ENCODE results near the gene ARFGAP2. TPM values are rescaled to one million over a fixed set of nuclear protein-coding genes. Genes with fewer than 3 reads are reported as not detected.

ARFGAP2 gene
- total RNA-seq, 1 experiment from 2014 or later: 84.4 TPM

DNA sequence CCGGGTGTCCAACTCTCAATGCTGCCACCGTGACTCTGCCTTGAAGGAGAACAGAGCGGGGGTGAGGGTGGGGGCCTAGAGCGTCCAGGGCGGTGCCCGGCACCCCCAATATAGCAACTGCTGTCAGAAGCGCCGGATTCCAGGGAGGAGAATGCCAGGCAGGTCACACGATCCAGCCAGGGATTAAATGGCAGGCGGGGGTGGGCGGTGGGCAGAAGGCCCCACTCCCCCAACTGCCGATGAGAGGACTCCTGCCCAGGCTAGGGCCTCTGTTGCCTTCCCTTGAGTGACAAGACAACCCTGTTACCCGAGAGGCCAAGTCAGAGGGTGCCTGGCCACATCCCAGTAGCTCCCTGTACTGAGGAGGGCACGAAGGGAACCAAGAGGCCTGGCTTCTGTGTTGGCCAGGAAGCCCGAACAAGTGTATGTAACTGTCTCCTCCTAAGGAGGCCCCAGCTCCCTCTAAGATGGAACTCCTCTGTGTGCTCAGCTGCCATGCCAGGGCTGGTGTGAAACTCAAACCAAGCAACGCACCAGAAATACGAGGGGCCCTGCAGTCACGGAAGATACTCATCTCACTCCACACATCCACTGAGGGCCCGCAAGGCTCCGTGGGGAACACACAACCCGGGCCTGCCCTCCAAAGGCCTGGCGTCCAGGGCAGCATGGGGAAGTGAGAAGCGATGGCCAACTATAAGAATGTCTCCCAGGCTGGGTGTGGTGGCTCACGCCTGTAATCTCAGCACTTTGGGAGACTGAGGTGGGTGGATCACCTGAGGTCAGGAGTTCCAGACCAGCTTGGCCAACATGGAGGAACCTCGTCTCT lies 6.6 kb upstream of the ARFGAP2 start:
- DNase-seq: peak; percentile 43
- Histone ChIP-seq H3K4me3 (ENCODE audit: insufficient read depth, low read depth, low read length) (no peak overlapping the region), H3K36me3 (replicated peaks; ENCODE audit: control insufficient read depth, insufficient read depth, low read length) (peaks cover 13% of the 10 kb centered on the region), H3K27me3 (ENCODE audit: control insufficient read depth, insufficient read depth, low read length) (peaks cover 6% of the 10 kb centered on the region)

DNA sequence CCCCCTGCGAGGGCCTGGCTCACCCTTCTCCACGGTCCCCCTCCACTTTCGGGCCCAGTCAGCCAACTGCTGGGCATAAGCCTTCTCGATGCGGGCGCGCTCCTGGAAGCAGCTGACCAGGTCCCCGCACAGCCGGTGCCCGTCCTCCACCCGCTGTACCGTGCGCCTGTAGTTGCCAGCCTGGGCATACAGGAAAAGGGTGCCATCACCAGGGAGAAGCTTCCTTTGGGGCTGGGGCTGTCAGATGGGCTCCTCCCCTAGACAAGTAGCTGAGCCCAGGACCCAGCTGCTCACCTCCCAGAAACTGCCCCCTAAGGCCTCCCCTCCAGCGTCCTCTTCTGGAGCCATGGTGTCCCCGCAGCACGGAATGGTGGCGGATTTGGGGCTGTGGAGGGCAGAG lies 5.7 kb upstream of the ARFGAP2 start:
- no peak overlapping the region for H3K4me3 ChIP-seq (ENCODE audit: insufficient read depth, low read depth, low read length)
- peaks cover 4% of the 10 kb centered on the region; the same call in 1 of the 2 replicates for H3K27me3 ChIP-seq (ENCODE audit: control insufficient read depth, insufficient read depth, low read length)
- peaks cover 14% of the 10 kb centered on the region for H3K36me3 ChIP-seq (replicated peaks; ENCODE audit: control insufficient read depth, insufficient read depth, low read length)
- DNase-seq: peak; percentile 48

DNA sequence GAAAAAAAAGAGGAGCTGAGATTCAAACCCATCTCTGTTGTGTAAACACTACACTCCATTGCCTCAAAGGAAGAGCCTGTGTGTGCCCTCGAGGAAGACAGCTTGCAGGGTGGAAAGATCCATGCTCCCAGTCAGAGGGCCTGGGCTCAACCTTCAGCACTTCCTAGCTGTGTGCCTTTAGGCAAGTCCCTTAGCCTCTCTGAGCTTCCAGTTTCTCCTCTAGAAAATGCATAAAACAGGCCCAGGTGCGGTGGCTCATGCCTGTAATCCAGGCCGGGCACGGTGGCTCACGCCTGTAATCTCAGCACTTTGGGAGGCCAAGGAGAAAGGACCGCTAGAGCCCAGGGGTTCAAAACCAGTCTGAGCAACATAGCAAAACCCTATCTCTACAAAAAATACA lies 4.6 kb upstream of the ARFGAP2 start:
- peaks cover 14% of the 10 kb centered on the region for H3K36me3 ChIP-seq (replicated peaks; ENCODE audit: control insufficient read depth, insufficient read depth, low read length)
- H3K4me3 ChIP-seq (ENCODE audit: insufficient read depth, low read depth, low read length): no peak overlapping the region
- DNase-seq: no peak
- H3K27me3 ChIP-seq (ENCODE audit: control insufficient read depth, insufficient read depth, low read length): no peaks in the 10 kb centered on the region

DNA sequence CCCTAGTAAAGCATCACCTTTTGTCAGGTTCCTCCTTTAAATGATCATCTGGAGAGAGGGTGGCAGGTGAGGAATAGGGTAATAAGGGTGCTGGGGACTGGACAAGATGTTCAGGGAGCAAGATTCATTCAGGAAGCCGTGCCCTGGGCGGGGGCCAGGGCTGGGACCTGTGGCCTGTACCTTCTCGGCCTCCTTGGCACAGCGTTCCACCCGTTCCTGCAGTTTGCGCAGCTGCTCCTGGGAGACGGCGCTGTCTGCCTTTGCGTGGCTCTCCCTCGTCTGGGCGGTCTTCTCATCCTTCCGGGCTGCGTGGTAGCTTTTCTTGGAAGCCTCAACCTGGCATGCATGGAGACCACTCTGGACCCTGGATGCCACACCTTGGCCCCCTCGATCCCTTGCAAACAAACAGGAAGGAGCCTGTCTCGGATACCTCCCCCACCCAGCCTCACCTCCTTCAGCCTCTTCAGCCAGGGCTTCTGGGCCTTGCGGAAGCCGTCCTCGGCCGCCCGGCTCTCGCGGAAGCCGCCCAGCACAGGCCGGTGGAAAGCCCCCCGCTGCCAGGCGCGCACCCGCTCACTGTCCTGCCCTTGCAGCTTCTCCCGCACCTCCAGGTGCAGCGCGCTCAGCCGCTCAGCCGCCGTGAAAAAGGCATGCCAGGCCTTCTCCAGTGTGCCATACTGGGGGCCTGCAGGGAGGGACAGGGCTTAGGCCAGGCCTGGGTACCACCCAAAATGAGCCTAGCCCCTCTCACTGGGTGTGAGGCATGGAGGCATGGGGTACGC lies 3.5 kb upstream of the ARFGAP2 start:
- DNase-seq: no peak
- H3K27me3 ChIP-seq (ENCODE audit: control insufficient read depth, insufficient read depth, low read length): no peaks in the 10 kb centered on the region
- H3K36me3 ChIP-seq (replicated peaks; ENCODE audit: control insufficient read depth, insufficient read depth, low read length): peaks cover 14% of the 10 kb centered on the region
- H3K4me3 ChIP-seq (ENCODE audit: insufficient read depth, low read depth, low read length): no peak overlapping the region

DNA sequence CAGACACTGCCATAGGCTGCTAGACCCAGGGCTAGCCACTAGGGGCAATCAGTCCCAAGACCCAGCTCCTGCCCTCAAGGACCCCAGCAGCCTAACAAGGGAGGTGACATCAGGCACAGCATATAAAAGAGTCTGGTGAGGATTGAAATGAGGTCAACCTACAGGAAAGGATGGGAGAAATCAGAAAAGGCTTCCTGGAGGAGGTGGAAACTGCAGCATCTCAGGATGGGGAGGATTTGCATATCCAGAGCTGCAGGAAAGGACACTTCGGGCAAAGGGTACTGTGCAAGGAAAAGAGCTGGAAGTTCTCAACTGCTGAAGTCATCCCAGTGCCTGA lies 2.9 kb upstream of the ARFGAP2 start:
- H3K4me3 ChIP-seq (ENCODE audit: insufficient read depth, low read depth, low read length): no peak overlapping the region
- H3K27me3 ChIP-seq (ENCODE audit: control insufficient read depth, insufficient read depth, low read length): no peaks in the 10 kb centered on the region
- DNase-seq: peak; percentile 89
- H3K36me3 ChIP-seq (replicated peaks; ENCODE audit: control insufficient read depth, insufficient read depth, low read length): peaks cover 18% of the 10 kb centered on the region

DNA sequence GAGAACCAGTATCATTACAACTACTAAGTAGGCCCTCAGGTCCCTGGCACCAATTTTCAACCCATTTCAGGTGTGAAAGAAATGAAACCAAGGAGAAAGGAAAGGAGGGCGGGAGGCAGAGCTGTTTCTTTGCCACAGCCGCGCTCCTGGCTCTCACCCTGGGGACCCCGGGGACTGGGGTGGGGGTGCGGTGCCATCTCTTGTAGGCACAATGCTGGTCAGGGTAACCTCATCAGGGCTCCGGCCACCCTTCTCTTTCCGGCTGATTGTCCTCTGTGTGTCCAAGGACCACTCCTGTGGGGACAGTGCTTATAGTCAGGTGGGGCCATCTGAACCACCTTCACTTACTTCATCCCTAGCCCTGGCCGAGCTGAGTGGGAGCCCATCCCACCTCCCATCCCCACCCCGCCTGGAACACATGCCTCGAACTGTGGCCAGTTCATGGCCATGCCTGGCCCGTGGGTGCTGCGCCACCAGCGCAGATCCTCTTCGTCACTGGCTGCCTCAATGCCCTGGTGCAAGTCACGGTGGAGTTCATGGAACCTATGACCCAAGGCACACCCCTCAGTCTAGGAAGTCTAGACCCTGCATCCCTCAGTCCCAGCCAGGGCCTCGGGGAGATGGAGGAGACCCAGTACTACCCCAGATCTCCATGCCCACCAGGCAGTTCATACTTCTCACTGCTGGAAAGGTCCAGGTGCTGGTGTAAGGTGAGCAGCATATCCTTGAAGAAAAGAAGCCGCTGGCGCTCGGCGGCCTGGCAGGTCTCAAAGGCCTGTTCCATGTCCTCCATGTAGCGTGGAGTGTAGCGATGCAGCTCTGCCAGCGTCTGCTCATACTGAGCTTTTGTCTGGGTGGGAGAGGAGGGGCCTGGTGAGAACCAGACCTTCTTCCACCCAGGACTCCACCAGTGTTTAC lies 2.3 kb upstream of the ARFGAP2 start:
- Histone ChIP-seq H3K27me3 (ENCODE audit: control insufficient read depth, insufficient read depth, low read length) (no peaks in the 10 kb centered on the region), H3K4me3 (ENCODE audit: insufficient read depth, low read depth, low read length) (no peak overlapping the region), H3K36me3 (replicated peaks; ENCODE audit: control insufficient read depth, insufficient read depth, low read length) (peaks cover 16% of the 10 kb centered on the region)
- no peak for DNase-seq

DNA sequence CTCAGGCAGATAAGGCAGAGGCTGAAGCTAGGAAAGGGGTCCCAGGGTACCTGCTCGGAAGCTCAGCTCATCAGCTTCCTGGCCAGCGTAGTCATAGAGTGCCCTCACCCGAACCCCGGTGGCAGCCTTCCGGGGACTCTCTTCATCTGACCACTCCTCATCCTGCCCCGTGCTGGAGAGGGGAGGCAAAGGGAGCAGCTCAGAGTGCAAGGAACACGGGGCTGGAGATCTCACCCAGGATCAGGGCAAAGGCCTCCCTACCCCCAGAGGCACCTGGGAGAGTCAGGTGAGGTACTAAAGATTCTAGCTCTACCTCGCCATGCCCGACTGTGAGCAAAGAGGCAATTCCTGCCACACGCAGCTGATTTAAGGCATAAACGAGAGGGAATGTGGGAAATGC lies 1.6 kb upstream of the ARFGAP2 start:
- no peaks in the 10 kb centered on the region for H3K27me3 ChIP-seq (ENCODE audit: control insufficient read depth, insufficient read depth, low read length)
- H3K4me3 ChIP-seq (ENCODE audit: insufficient read depth, low read depth, low read length): no peak overlapping the region
- no peak for DNase-seq
- H3K36me3 ChIP-seq (replicated peaks; ENCODE audit: control insufficient read depth, insufficient read depth, low read length): peaks cover 19% of the 10 kb centered on the region

DNA sequence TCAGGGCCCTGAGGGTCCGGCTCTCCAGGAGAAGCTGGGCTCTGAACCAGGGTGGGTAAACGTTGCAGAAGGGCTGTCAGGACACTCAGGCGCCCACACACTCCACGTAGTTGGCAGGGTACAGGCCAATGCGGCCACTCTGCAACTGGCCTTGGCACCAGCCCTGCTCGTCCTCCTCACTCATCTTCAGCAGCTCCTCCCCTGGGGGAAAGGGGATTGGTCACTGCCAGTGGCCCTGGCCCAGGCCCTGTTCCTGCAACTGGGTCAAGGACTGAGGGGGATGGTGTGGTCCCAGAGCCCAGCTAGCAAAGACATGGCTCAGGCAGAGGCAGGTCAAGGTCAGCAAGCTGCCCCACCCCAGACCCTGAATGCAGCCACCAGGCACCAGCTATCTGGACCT lies 1.2 kb upstream of the ARFGAP2 start:
- Histone ChIP-seq H3K36me3 (replicated peaks; ENCODE audit: control insufficient read depth, insufficient read depth, low read length) (peaks cover 23% of the 10 kb centered on the region), H3K4me3 (ENCODE audit: insufficient read depth, low read depth, low read length) (no peak overlapping the region), H3K27me3 (ENCODE audit: control insufficient read depth, insufficient read depth, low read length) (no peaks in the 10 kb centered on the region)
- no peak for DNase-seq

DNA sequence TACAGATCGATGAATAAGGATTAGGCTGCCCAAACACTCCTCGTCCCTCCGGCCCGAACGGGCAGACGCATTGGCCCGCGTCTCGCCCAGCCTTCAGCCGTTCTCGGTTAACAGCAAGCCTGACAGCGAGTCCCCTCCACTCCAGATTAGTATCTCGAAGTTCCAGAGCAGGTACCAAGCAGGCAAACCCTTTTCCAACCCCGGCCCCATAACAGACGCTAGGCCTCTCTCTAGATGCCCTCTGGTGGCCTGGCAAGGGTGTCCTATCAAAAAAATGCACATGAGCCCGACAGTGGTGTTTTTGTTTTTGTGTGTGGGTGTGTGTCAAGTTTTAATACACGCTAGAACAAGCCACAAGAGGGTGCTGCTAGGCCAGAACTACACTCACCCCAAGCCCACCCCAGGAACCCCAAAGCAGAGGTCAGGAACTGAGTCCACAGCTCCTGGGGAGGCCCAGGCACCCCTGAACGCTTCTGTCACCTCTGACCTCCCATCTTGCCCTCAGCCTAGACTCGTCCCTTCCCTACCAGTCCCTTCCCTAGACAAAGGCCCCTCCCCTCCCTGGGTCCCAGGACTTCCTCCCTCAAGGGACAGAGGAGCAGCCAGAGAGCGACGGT lies 658 bp upstream of the ARFGAP2 start:
- no peaks in the 10 kb centered on the region for H3K27me3 ChIP-seq (ENCODE audit: control insufficient read depth, insufficient read depth, low read length)
- DNase-seq: peak; percentile 82
- peaks cover 25% of the 10 kb centered on the region for H3K36me3 ChIP-seq (replicated peaks; ENCODE audit: control insufficient read depth, insufficient read depth, low read length)
- peak overlapping the region; percentile 64 for H3K4me3 ChIP-seq (ENCODE audit: insufficient read depth, low read depth, low read length)

DNA sequence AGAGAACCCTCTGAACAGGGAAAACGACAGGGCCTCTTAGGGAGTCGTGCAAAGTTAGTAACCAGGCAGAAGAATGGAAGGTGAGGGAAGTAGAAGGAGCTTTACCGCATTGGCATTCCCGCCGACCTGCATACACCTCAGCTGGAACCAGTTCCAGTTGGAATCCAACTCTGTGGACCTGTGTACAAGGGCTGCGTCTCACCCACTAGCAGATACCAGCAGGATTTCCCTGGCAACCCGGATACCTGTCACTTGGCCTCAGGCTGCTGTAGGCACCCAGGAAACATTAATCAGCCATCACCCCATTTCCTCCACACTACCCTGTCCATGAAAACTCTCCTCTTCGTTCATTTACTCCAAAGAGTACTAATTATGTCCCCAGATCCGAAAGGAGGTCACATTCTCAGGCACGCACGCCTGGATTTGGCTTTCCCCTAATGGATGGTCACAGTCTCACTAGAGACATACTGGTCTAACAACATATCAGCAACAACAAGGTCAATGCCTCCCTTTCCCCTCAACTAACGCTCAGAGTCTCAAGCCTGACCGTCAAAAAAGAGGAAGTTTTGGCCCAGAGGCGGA lies 842 bp downstream of the ARFGAP2 start:
- Histone ChIP-seq H3K27me3 (ENCODE audit: control insufficient read depth, insufficient read depth, low read length) (no peaks in the 10 kb centered on the region), H3K4me3 (ENCODE audit: insufficient read depth, low read depth, low read length) (peak overlapping the region; percentile 93), H3K36me3 (replicated peaks; ENCODE audit: control insufficient read depth, insufficient read depth, low read length) (peaks cover 39% of the 10 kb centered on the region)
- DNase-seq: no peak

DNA sequence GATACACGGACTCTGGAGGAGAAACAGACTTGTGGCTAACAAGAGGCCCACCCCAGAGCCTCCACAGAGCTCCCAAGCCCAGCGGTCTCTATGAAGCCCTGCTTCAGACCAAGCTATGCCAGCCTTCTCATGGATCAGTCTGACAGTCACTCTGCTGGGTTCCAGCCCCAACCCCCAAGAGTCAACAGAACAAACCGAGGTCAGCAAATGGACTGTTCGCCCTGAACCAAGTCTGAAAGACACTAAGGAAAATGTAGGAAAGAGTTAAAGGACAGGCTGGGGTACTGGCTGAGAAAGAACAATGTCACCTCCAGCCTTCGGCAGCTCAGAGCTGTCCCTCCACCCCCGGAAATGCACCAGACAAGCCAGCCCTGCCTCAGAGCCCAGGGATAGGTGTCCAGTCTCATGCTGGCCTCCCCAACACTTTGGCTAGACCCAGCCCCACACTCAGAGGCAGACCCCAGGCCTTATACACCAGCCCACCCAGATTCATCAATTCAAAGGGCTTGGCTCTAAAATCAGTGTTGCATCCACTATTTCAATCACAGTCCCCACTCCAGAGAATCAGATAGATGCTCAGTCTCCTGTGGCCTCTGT lies 3.8 kb downstream of the ARFGAP2 start:
- no peak overlapping the region for H3K4me3 ChIP-seq (ENCODE audit: insufficient read depth, low read depth, low read length)
- H3K36me3 ChIP-seq (replicated peaks; ENCODE audit: control insufficient read depth, insufficient read depth, low read length): peaks cover 43% of the 10 kb centered on the region
- DNase-seq: no peak
- H3K27me3 ChIP-seq (ENCODE audit: control insufficient read depth, insufficient read depth, low read length): no peaks in the 10 kb centered on the region

DNA sequence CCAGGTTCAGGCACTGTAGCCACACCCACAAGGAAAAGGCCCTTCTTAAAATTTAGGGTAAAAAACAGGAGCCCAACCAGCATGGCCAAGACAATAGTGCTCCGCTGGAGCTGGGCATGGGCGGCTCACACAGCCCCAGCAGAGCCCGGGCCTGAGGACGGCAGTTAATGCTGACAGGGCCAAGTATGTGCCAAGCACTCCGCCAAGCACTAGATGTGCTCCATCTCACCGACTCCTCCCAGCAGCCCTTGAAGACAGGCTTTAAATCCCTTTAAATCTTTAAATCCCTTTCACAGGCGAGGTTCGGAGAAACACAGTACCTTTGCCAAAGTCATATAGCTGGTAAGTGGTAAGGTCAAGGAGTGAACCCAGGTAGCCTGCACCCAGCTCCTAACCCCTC lies 4.8 kb downstream of the ARFGAP2 start:
- H3K36me3 ChIP-seq (replicated peaks; ENCODE audit: control insufficient read depth, insufficient read depth, low read length): peaks cover 50% of the 10 kb centered on the region

DNA sequence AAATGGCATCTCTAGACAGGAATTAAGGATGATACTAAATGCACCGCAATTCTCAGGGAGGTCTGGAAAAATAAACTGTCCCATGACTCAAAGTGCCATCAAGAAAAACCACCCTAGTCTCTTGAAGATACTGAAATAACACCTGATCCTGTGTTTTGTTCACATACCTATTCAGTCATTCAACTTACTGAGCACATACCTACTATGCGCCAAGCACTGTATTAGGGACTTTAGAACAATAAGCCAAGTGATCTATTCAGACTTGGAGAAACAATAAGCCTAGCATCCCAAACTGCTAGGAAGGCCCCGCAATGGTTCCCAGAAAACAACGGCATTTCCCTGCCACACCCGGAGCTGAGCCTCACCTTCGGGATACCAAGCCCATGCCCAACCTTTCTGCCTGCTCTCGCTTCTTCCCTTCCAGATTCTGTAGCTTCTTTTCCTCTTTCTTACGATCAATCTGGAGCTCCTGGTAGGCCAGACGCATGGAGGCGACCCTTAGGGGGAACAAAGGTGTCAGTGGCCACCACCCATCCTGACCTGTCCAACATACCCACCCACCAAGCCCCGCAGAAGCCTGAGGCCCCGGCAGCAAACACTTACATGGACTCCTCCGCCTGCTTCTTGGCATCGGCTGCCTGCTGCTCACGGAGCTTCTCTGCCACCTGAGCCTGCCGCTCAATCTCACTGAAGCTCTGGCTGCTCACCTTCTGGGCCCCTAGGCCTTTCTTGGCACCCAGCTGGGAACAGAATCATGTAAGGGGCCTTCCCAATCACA lies 5.4 kb downstream of the ARFGAP2 start:
- Histone ChIP-seq H3K36me3 (replicated peaks; ENCODE audit: control insufficient read depth, insufficient read depth, low read length) (peaks cover 56% of the 10 kb centered on the region), H3K4me3 (ENCODE audit: insufficient read depth, low read depth, low read length) (no peak overlapping the region), H3K27me3 (ENCODE audit: control insufficient read depth, insufficient read depth, low read length) (no peaks in the 10 kb centered on the region)
- DNase-seq: no peak

More for the DNA sequence above, 4.8 kb downstream of the ARFGAP2 start:
- DNase-seq: peak; percentile 27
- Histone ChIP-seq H3K27me3 (ENCODE audit: control insufficient read depth, insufficient read depth, low read length) (no peaks in the 10 kb centered on the region), H3K4me3 (ENCODE audit: insufficient read depth, low read depth, low read length) (no peak overlapping the region)
